ENCODE measurements around the gene APBA3.
A peak's percentile ranks its signal among the peaks of the same experiment; 100 is the strongest.

- TF ChIP-seq CTCF (IDR thresholded peaks at IDR 0.05) (peak in 2 of 3 experiments; percentile 13 to 41), POLR2A (IDR thresholded peaks at IDR 0.05) (no peak)
Observed at GRCh38 chr19:3721131-3721886, 40.2 kb downstream of the APBA3 start.

All from testis (tissue), 2 donors.